Ishikawa (cell line): Measurements from ENCODE around the gene MPZL2.

Source experiments
- CREB1 ChIP-seq: IDR thresholded peaks from 2 replicates; pipeline ENCODE4 v1.6.1; 2012; ENCODE audit warnings: low read depth
- FOXM1 ChIP-seq: IDR thresholded peaks from 2 replicates; pipeline ENCODE4 v1.6.1; 2012; ENCODE audit warnings: low read depth, borderline replicate concordance
- REST ChIP-seq: IDR thresholded peaks from 2 replicates; pipeline ENCODE4 v1.6.1; 2012; ENCODE audit warnings: low read depth, mild to moderate bottlenecking

- TF ChIP-seq FOXM1: no peak
- no peak for TF ChIP-seq CREB1
- no peak for TF ChIP-seq REST
Observed at GRCh38 chr11:118282606-118283005, 18.5 kb upstream of the MPZL2 start.
